HEK293 (cell line): ENCODE results near the gene SBF2.

Source experiments
- YY1 ChIP-seq: fragments of 450-650 bp; formaldehyde crosslinking; IDR thresholded peaks from 2 replicates; pipeline ENCODE4 v1.5.1; 2018; ENCODE audit warnings: missing biosample characterization, missing genetic modification characterization
- ZNF138 ChIP-seq: fragments of 450-650 bp; formaldehyde crosslinking; IDR thresholded peaks from 2 replicates; pipeline ENCODE4 v1.5.1; 2016; ENCODE audit warnings: missing biosample characterization, missing genetic modification characterization, borderline replicate concordance
- ZNF76 ChIP-seq: fragments of 450-650 bp; formaldehyde crosslinking; IDR thresholded peaks from 2 replicates; pipeline ENCODE4; 2016; ENCODE audit warnings: low read depth, missing biosample characterization, missing genetic modification characterization, borderline replicate concordance
- ZNF792 ChIP-seq: fragments of 450-650 bp; formaldehyde crosslinking; IDR thresholded peaks from 2 replicates; pipeline ENCODE4 v1.5.1; 2016; ENCODE audit warnings: missing biosample characterization, missing genetic modification characterization
- TF ChIP-seq, protein P1 (sequence below): fragments of 450-650 bp; formaldehyde crosslinking; IDR thresholded peaks from 2 replicates; pipeline ENCODE4 v1.5.1; 2016; ENCODE audit warnings: missing biosample characterization, missing genetic modification characterization

- no peak for TF ChIP-seq ZNF138 (tag by site-specific recombination)
- no peak for TF ChIP-seq YY1
- TF ChIP-seq ZNF76 (tag by site-specific recombination), result no peak
- no peak for TF ChIP-seq ZNF792 (tag by site-specific recombination)
- TF ChIP-seq, protein P1, sequence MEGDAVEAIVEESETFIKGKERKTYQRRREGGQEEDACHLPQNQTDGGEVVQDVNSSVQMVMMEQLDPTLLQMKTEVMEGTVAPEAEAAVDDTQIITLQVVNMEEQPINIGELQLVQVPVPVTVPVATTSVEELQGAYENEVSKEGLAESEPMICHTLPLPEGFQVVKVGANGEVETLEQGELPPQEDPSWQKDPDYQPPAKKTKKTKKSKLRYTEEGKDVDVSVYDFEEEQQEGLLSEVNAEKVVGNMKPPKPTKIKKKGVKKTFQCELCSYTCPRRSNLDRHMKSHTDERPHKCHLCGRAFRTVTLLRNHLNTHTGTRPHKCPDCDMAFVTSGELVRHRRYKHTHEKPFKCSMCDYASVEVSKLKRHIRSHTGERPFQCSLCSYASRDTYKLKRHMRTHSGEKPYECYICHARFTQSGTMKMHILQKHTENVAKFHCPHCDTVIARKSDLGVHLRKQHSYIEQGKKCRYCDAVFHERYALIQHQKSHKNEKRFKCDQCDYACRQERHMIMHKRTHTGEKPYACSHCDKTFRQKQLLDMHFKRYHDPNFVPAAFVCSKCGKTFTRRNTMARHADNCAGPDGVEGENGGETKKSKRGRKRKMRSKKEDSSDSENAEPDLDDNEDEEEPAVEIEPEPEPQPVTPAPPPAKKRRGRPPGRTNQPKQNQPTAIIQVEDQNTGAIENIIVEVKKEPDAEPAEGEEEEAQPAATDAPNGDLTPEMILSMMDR, result no peak
Observed at GRCh38 chr11:10263929-10264328, 30.1 kb downstream of the SBF2 start.
